Panc1 (cell line): Measurements from ENCODE around the gene MEIOB. TPM values are rescaled to one million over a fixed set of nuclear protein-coding genes. Genes with fewer than 3 reads are reported as not detected.

Source experiments
- ATAC-seq: fragments of 200-7000 bp; cut with Tn5 transposase; 2 replicates; pipeline ENCODE4 v1.9.1; 2020; ENCODE audit warnings: mild to moderate bottlenecking, moderate library complexity
- BruUV-seq: library from RNA; stranded (reverse); fragments of 400-500 nt; replicated peaks from 2 replicates; lab custom pipeline; 2021; lab: Mats Ljungman, UMichigan
- CTCF ChIA-PET: fragments of 300-600 bp; sonication (Branson Sonifier 250); formaldehyde crosslinking; loops from one replicate; lab custom pipeline; 2022; ENCODE audit warnings: antibody characterized with exemption; lab: Charles Lee
- POLR2A ChIA-PET: fragments of 300-600 bp; sonication (Branson Sonifier 250); formaldehyde crosslinking; loops from one replicate; lab custom pipeline; 2022; ENCODE audit warnings: antibody characterized with exemption; lab: Charles Lee
- DNase-seq: peaks from one replicate; pipeline ENCODE4 v3.0.0-alpha.2; 2010; ENCODE audit warnings: low read depth, low spot score
- H3K27ac ChIP-seq: 2 replicates; pipeline ENCODE4 v1.5.1; 2011; ENCODE audit warnings: mild to moderate bottlenecking, low read length, inconsistent platforms
- H3K27me3 ChIP-seq: fragments of 200-500 bp; sonication (Bioruptor generic); 2 replicates; pipeline ENCODE4 v1.6.0; 2014; ENCODE audit warnings: low read length, inconsistent platforms; ENCODE audit not compliant: control insufficient read depth, insufficient read depth
- H3K36me3 ChIP-seq: fragments of 200-500 bp; sonication (Bioruptor generic); 2 replicates; pipeline ENCODE4 v1.5.1; 2014; ENCODE audit warnings: inconsistent platforms, mild to moderate bottlenecking, low read length, moderate library complexity; ENCODE audit not compliant: control insufficient read depth, insufficient read depth
- H3K4me1 ChIP-seq: 2 replicates; pipeline ENCODE4 v1.5.1; 2011; ENCODE audit warnings: inconsistent platforms, mild to moderate bottlenecking, low read length, moderate library complexity; ENCODE audit not compliant: control insufficient read depth, insufficient read depth
- H3K4me3 ChIP-seq, 2 experiments: 2 replicates each; pipeline ENCODE4 v1.5.1; 2011 to 2012; ENCODE audit warnings: low read depth in 2 of 2, low read length in 2 of 2, mild to moderate bottlenecking in 2 of 2, inconsistent platforms in 1 of 2, moderate library complexity in 1 of 2
- H3K9me3 ChIP-seq: fragments of 200-500 bp; sonication (Bioruptor generic); 2 replicates; pipeline ENCODE4 v1.5.1; 2014; ENCODE audit warnings: low read depth, mild to moderate bottlenecking, inconsistent platforms, low read length, moderate library complexity; ENCODE audit not compliant: control insufficient read depth, insufficient read depth
- CTCF ChIP-seq: fragments of 450-650 bp; IDR thresholded peaks from 2 replicates; pipeline ENCODE4 v1.5.1; 2017; ENCODE audit warnings: mild to moderate bottlenecking
- POLR2AphosphoS5 ChIP-seq: IDR thresholded peaks from 2 replicates; pipeline ENCODE4 v1.6.1; 2012; ENCODE audit warnings: mild to moderate bottlenecking, low read depth, low read length, moderate library complexity
- REST ChIP-seq, 2 experiments: IDR thresholded peaks; 2 replicates each; pipeline ENCODE4 v1.6.1; 2011 to 2012; ENCODE audit warnings: low read depth in 2 of 2, control low read depth in 1 of 2, low read length in 1 of 2, mild to moderate bottlenecking in 1 of 2, moderate library complexity in 1 of 2; ENCODE audit not compliant: insufficient read depth in 1 of 2
- SIN3A ChIP-seq: IDR thresholded peaks from 2 replicates; pipeline ENCODE4 v1.6.1; 2012; ENCODE audit warnings: low read depth, mild to moderate bottlenecking, low read length, moderate library complexity, borderline replicate concordance; ENCODE audit not compliant: insufficient read depth
- TCF7L2 ChIP-seq: IDR thresholded peaks from 2 replicates; pipeline ENCODE4 v1.6.1; 2011; ENCODE audit warnings: mild to moderate bottlenecking, low read depth, low read length, inconsistent platforms
- in situ Hi-C: cut with HindIII; loops from 2 replicates; pipeline ENCODE4 v1.10.0; 2016; ENCODE audit warnings: low sequenced_read_pairs, low pct_unique_long_range_greater_than_20kb
- intact Hi-C: fragments of 100-400 bp; cut with micrococcal nuclease; formaldehyde crosslinking; loops from one replicate; pipeline ENCODE4 v1.10.0; 2022; ENCODE audit not compliant: unreplicated experiment
- total RNA-seq: library from RNA; stranded (reverse); gene quantifications from one replicate; pipeline ENCODE4 v1.2.1, GENCODE V29; 2021; ENCODE audit not compliant: unreplicated experiment

Gene MEIOB
- total RNA-seq, 1 experiment from 2014 or later: not detected

DNA sequence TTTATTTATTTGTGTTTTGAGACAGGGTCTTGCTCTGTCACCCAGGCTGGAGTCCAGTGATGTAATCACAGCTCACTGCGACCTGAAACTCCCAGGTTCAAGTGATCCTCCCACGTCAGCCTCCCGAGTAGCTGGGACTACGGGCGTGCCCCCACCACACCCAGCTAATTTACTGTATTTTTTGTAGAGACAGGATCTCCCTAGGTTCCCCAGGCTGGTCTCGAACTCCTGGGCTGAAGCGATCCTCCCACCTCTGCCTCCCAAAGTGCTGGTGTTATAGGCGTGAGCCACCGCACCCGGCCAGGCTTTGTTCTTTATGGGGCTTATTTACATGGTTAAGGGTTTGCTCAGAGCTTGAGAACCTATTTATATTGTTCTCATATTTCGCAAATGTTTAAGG is 5.8 kb upstream of the MEIOB start:
- H3K9me3 ChIP-seq: no peaks in the 10 kb centered on the region
- ATAC-seq (no peak), DNase-seq (no peak)
- intact Hi-C loops: no loop called here
- no TSS peak for BruUV-seq
- H3K36me3 ChIP-seq: no peaks in the 10 kb centered on the region
- no peak overlapping the region for H3K27ac ChIP-seq
- H3K4me3 ChIP-seq: no peak overlapping the region
- H3K27me3 ChIP-seq: no peaks in the 10 kb centered on the region
- ChIA-PET CTCF (no interaction called here), POLR2A (interaction anchor here (0.6 kb wide), 1 partner anchor 20 kb away, joined by 3 read pairs; no protein-coding TSS in a partner anchor)
- in situ Hi-C loops: no loop called here
- TF ChIP-seq CTCF (no peak), TCF7L2 (no peak), POLR2AphosphoS5 (no peak), SIN3A (no peak)
- H3K4me1 ChIP-seq: peaks cover 13% of the 10 kb centered on the region

DNA sequence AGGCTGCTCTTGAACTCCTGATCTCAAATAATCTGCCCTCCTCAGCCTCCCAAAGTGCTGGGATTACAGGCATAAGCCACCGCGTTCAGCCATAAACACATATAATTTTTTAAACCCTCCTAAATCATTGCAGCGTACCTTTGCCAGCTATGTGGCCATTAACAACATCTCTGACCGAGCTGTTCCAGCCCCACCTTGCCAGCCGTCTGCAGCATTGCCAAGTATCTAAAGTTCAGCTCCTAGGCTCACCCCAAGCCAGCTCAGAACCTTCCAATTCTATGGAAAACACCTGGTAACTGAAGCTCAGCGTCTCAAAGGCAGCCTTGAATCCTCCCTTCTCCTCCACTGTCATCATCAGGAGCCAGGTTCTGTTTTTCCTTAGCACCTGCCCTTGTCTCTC is 5.1 kb upstream of the MEIOB start:
- ATAC-seq (no peak), DNase-seq (no peak)
- TF ChIP-seq SIN3A (no peak), CTCF (no peak), TCF7L2 (no peak), REST (IDR thresholded peaks at IDR 0.05; ENCODE audit: insufficient read depth in 1 of 2, low read depth in 2 of 2, low read length in 1 of 2) (no peak), POLR2AphosphoS5 (no peak)
- BruUV-seq: no TSS peak
- no peaks in the 10 kb centered on the region for H3K36me3 ChIP-seq
- H3K9me3 ChIP-seq: no peaks in the 10 kb centered on the region
- CTCF ChIA-PET: no interaction called here
- H3K4me1 ChIP-seq: peaks cover 13% of the 10 kb centered on the region
- no peak overlapping the region for H3K4me3 ChIP-seq
- no peak overlapping the region for H3K27ac ChIP-seq
- in situ Hi-C loops: no loop called here
- intact Hi-C loops: no loop called here
- POLR2A ChIA-PET: no interaction called here
- no peaks in the 10 kb centered on the region for H3K27me3 ChIP-seq
